ENCODE results near the gene IFI6. TPM values are rescaled to one million over a fixed set of nuclear protein-coding genes. Genes with fewer than 3 reads are reported as not detected.
A peak's percentile ranks its signal among the peaks of the same experiment; 100 is the strongest.

The IFI6 gene
- total and polyA plus RNA-seq, 2 of the 8 experiments (the other 6 are each of a cell fraction or from before 2014, with no cell fraction given), result 6.1 to 13.2 TPM

GRCh38 chr1:27622828-27623227, 49.2 kb downstream of the IFI6 start (continued):
- TF ChIP-seq, protein P1, sequence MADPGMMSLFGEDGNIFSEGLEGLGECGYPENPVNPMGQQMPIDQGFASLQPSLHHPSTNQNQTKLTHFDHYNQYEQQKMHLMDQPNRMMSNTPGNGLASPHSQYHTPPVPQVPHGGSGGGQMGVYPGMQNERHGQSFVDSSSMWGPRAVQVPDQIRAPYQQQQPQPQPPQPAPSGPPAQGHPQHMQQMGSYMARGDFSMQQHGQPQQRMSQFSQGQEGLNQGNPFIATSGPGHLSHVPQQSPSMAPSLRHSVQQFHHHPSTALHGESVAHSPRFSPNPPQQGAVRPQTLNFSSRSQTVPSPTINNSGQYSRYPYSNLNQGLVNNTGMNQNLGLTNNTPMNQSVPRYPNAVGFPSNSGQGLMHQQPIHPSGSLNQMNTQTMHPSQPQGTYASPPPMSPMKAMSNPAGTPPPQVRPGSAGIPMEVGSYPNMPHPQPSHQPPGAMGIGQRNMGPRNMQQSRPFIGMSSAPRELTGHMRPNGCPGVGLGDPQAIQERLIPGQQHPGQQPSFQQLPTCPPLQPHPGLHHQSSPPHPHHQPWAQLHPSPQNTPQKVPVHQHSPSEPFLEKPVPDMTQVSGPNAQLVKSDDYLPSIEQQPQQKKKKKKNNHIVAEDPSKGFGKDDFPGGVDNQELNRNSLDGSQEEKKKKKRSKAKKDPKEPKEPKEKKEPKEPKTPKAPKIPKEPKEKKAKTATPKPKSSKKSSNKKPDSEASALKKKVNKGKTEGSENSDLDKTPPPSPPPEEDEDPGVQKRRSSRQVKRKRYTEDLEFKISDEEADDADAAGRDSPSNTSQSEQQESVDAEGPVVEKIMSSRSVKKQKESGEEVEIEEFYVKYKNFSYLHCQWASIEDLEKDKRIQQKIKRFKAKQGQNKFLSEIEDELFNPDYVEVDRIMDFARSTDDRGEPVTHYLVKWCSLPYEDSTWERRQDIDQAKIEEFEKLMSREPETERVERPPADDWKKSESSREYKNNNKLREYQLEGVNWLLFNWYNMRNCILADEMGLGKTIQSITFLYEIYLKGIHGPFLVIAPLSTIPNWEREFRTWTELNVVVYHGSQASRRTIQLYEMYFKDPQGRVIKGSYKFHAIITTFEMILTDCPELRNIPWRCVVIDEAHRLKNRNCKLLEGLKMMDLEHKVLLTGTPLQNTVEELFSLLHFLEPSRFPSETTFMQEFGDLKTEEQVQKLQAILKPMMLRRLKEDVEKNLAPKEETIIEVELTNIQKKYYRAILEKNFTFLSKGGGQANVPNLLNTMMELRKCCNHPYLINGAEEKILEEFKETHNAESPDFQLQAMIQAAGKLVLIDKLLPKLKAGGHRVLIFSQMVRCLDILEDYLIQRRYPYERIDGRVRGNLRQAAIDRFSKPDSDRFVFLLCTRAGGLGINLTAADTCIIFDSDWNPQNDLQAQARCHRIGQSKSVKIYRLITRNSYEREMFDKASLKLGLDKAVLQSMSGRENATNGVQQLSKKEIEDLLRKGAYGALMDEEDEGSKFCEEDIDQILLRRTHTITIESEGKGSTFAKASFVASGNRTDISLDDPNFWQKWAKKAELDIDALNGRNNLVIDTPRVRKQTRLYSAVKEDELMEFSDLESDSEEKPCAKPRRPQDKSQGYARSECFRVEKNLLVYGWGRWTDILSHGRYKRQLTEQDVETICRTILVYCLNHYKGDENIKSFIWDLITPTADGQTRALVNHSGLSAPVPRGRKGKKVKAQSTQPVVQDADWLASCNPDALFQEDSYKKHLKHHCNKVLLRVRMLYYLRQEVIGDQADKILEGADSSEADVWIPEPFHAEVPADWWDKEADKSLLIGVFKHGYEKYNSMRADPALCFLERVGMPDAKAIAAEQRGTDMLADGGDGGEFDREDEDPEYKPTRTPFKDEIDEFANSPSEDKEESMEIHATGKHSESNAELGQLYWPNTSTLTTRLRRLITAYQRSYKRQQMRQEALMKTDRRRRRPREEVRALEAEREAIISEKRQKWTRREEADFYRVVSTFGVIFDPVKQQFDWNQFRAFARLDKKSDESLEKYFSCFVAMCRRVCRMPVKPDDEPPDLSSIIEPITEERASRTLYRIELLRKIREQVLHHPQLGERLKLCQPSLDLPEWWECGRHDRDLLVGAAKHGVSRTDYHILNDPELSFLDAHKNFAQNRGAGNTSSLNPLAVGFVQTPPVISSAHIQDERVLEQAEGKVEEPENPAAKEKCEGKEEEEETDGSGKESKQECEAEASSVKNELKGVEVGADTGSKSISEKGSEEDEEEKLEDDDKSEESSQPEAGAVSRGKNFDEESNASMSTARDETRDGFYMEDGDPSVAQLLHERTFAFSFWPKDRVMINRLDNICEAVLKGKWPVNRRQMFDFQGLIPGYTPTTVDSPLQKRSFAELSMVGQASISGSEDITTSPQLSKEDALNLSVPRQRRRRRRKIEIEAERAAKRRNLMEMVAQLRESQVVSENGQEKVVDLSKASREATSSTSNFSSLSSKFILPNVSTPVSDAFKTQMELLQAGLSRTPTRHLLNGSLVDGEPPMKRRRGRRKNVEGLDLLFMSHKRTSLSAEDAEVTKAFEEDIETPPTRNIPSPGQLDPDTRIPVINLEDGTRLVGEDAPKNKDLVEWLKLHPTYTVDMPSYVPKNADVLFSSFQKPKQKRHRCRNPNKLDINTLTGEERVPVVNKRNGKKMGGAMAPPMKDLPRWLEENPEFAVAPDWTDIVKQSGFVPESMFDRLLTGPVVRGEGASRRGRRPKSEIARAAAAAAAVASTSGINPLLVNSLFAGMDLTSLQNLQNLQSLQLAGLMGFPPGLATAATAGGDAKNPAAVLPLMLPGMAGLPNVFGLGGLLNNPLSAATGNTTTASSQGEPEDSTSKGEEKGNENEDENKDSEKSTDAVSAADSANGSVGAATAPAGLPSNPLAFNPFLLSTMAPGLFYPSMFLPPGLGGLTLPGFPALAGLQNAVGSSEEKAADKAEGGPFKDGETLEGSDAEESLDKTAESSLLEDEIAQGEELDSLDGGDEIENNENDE (IDR thresholded peaks at IDR 0.05; ENCODE audit: insufficient replicate concordance, low read length), result no peak
- no peak for TF ChIP-seq MAX (IDR thresholded peaks at IDR 0.05)
- TF ChIP-seq POU5F1 (IDR thresholded peaks at IDR 0.05; ENCODE audit: low read depth, low read length), result peak; percentile 71
- TF ChIP-seq EP300 (IDR thresholded peaks at IDR 0.05; ENCODE audit: borderline replicate concordance in 1 of 2, low read depth in 2 of 2, low read length in 2 of 2), result 0 out of 3 replicates have a peak, but pooled peaks of 1 of the 2 experiments have one; percentile 29

Data from H1 (cell line).